GM10266 (cell line): Measurements from ENCODE around the gene BEST3.

Experiments used
- DNase-seq: peaks from one replicate; pipeline ENCODE4 v3.0.0; 2012; ENCODE audit errors: extremely low spot score
- CTCF ChIP-seq: IDR thresholded peaks from 2 replicates; pipeline ENCODE4 v1.5.1; 2012; ENCODE audit warnings: mild to moderate bottlenecking, low read depth; ENCODE audit not compliant: control insufficient read depth, insufficient read depth; ENCODE audit errors: missing control alignments

BEST3 gene

DNA sequence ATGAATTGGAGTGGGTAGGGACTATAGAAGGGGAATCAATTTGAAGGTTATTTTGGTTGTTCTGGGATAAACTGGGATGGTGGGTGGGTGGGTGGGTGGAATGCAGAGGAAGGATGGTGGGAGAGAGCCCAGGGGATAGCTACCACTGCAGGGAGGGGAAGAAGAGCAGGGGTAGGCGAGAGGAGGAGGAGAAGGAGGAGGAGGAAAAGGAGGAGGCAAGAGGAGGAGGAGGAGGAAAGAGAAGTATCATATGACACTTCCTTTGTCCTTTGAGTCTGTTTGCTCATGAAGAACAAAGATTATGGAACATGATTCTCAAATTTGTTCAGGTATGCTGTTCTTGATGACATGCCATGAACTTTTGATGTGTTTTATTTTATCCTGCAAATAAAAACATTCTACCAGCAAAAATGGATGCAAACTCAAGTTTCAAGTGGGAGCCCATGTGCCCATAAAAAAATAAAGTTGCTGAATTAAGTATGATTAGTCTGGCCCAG, 4.1 kb upstream of the BEST3 start:
- no peak for DNase-seq
- TF ChIP-seq CTCF: no peak

DNA sequence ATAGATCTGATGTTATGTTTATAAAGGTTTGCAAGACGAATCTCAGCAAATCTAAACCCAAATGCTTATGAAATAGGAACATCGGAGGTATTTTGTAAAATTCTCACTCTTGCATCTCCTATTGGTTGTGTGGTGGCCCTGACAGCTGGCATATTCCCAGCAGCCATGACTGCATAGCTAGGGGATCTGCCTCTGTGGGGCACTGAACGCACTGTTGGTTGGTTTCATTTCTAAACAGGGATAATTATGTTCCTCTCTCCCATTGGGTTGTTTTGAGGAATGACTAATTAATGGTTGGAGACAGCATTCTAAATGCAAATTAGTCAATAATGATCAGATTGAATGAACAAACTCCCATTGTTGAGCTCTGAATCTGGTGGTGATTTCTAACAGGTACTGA, 2.7 kb upstream of the BEST3 start:
- DNase-seq: no peak
- no peak for TF ChIP-seq CTCF

DNA sequence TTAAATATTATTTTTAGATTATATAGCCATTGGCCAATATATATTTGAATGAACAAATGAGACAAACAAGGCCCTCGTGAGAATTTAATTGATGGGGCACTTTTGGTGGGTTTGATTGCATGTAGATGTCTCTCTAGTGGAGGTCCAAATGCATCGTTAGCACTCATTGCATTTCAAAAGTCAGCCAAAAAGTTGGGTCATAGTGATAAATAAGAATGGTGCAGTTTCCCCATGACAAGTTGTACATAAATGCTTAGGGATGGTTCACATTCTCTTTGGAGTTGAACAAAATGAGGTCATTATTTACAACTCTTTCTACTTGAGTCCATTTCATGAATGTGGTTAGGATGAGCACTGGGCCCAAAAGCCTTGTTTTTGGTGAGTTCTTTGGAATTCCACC, 1.0 kb downstream of the BEST3 start:
- DNase-seq: no peak
- no peak for TF ChIP-seq CTCF

DNA sequence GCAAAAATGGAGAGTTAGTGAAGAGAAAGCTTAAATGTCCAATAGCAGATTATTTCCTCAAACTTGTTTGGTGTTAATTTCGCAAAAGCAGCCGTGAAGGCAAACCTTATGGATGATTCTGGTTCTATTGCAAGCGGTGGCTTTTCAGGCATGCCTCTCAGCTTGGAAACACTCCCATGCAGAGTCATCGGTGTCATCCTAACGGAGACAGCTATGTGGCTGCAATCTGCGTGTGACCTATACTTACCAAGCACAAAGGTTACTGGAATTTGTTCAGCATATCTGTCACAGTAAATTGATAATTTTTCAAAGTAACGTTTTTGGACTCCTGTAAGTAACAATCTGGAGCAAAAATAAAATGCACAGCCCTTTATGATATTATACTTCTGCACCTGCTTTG, 5.0 kb downstream of the BEST3 start:
- no peak for TF ChIP-seq CTCF
- no peak for DNase-seq

DNA sequence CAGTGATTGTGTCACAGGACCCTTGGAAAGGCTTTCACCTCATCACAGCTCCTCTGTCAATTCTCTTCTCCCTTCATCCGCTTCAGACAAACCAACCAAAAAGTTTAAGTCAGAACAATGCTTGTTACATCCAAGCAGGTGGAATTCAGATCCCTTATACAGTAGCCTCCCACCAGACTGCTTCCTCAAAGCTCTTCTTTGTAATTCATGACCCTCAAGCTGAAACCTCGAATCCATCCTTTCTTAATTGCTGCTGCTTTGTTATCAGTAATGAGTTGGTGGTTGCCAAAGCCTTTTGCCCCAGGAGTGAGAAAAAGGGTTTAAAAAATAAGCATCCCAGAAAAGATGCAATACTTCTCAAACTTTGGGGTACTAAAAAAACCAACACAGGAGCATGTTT, 9.5 kb downstream of the BEST3 start:
- no peak for DNase-seq
- no peak for TF ChIP-seq CTCF

DNA sequence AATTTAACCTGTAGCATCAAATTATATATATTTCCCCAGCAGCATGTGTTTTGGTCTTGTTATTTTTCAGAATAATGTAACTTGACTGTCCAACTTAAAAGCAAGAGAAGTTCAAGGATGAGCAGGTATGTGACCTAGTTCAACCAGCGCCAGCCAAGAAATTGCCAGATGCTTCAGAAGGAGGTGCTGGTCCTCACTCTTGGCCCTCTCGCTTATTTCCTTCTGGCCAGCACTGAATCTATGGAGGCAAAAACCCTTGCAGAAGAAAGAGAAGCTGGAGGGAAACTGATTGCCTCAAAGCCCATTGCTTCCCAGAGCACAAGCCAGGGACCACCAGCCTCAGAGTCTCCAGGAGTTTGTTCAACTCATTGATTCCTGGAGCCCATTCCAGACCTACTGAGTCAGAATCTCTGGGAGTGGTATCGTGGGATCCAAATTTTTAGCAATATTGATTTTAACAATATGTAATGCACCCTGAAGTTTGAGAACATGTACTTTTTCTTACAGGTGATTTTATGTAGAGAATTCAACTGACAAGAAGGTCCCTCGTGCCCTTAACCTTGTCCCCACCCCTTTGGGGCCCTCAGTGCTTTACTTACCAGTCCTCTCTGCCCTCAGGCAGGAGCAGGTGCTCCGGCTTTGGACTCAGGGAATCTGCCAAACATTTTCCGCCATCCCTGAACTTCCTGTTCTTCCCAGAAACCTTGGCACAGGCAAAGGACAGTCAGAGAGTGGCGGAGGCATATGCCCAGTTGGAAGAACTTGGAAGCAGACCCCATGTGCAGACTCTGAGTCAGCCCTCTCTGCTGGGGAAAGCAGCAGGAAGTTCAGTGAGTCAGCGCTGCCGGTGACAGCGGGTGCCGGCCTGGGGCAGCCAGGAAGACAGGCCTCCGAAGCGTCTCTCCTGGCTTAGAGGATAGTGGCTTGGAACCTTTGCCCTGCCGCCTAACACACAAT, 10.4 kb downstream of the BEST3 start:
- DNase-seq: no peak
- TF ChIP-seq CTCF: no peak

DNA sequence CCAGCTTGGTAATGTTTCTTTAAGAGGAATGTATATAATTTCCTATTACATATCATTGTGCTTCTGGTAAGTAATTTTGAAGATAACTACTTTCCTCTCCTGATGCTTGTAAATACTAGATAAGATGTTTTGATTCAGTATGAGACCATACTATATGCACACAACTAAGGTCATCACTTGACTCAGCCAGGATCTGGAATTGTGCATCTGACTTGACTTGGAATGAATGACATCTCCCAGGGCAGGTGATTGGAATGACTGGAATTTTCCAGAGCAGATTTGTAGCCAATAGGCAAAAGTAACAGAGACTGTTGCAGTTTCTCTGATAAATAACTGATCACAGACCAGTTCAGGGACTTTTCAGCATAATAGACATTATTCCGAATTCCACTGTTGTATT, 11.1 kb downstream of the BEST3 start:
- no peak for DNase-seq
- no peak for TF ChIP-seq CTCF
